ENCODE measurements around the gene FAM83C.

DNA sequence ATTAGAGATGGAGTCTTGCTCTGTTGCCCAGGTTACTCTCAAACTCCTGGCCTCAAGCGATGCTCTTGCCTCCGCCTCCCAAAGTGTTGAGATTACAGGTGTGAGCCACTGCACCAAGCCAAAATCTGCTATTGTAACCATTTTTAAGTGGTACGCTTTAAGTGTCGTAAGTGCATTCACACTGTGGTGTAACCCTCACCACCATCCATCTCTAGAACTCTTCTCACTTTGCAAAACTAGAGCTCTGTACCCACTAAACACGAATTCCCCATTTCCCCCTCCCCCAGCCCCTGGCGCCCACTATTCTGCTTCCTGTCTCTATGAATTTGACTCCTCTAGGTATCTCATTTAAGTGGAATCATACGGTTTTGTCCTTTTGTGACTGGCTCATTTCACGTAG lies 2.8 kb upstream of the FAM83C start:
- no peak for TF ChIP-seq EZH2 (IDR thresholded peaks at IDR 0.05; ENCODE audit: insufficient read depth, poor library complexity, severe bottlenecking)
- TF ChIP-seq EZH2phosphoT487 (IDR thresholded peaks at IDR 0.05; ENCODE audit: insufficient read depth, low read depth): no peak

Measured in GM23248 (cell line).